SU-DHL-6 (cell line): Measurements from ENCODE around the gene MRM2.

ENCODE experiments used
- EZH2phosphoT487 ChIP-seq: fragments of 200-600 bp; sonication (generic), shearing (Covaris generic); conservative IDR thresholded peaks from 2 replicates; pipeline ENCODE4 v1.6.1; 2018; ENCODE audit warnings: mild to moderate bottlenecking, antibody characterized with exemption, low read length, moderate library complexity, mixed read lengths
- TF ChIP-seq, protein P1 (sequence below): fragments of 200-600 bp; sonication (generic); IDR thresholded peaks from one replicate; pipeline ENCODE4 v1.5.1; 2017; ENCODE audit warnings: antibody characterized with exemption, mild to moderate bottlenecking, low read length, moderate library complexity; ENCODE audit not compliant: insufficient read depth, poor library complexity, severe bottlenecking

DNA sequence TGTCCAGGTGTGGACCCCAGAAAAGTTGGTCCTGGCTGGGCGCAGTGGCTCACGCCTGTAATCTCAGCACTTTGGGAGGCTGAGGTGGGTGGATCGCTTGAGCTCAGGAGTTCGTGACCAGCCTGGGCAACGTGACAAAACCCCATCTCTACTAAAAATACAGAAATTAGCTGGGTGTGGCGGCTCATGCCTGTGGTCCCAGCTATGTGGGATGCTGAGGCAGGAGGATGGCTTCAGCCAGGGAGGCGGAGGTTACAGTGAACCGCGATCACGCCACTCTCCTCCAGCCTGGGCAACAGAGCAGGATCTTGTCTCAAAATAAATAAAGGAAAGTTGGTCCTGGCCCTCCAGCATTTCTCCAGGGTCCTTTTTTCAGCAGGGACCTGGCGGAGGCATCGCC is 1.5 kb upstream of the MRM2 start:
- TF ChIP-seq, protein P1, sequence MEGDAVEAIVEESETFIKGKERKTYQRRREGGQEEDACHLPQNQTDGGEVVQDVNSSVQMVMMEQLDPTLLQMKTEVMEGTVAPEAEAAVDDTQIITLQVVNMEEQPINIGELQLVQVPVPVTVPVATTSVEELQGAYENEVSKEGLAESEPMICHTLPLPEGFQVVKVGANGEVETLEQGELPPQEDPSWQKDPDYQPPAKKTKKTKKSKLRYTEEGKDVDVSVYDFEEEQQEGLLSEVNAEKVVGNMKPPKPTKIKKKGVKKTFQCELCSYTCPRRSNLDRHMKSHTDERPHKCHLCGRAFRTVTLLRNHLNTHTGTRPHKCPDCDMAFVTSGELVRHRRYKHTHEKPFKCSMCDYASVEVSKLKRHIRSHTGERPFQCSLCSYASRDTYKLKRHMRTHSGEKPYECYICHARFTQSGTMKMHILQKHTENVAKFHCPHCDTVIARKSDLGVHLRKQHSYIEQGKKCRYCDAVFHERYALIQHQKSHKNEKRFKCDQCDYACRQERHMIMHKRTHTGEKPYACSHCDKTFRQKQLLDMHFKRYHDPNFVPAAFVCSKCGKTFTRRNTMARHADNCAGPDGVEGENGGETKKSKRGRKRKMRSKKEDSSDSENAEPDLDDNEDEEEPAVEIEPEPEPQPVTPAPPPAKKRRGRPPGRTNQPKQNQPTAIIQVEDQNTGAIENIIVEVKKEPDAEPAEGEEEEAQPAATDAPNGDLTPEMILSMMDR: no peak
- no peak for TF ChIP-seq EZH2phosphoT487
